DMS79 (cell line): Measurements from ENCODE around the gene ST7.

Experiments
- DNase-seq: peaks from one replicate; lab custom pipeline; 2025; lab: John Stamatoyannopoulos, UW

Gene ST7

DNA sequence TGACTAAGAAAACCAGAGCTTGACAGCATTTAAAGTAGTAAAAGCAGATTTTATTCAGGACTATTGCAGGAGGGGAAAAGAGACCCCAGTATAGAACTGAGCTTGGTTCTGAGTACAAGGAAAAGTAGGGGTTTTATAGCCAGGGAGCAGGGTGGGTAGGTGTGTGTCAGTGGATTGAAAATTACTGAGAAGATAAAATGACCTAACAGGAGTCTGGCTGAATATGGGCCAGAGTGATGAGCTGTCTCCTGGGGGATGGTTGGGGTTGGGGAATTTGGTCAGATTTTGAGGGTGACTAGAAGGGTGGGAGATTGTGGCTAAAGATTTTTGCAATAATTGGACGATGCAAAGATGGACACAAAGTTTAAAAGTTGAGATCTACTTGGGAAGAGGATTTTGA, 114.0 kb downstream of the ST7 start:
- DNase-seq = no peak

GRCh38 chr7:117068511-117069145, 115.3 kb downstream of the ST7 start:
- peak; percentile 98 for DNase-seq

DNA sequence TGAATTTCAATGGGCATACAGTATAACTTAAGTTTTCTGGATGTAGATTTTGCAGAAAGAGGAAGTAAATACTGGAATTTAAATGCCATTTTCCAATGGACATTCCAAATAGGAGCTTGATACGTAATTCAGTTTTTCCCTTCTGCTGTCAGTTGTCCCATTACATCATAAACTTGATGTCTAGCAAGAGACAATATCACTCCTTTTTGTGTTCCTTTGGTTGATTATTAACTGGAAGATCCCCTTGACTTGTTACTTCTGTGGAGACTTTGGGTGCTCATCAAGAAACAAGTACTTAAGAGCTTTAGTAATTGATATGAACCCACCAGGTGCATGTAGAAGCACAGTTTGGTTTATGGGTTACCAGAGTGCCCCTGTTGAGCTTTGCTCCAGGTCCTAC, 116.1 kb downstream of the ST7 start:
- DNase-seq = peak; percentile 95

DNA sequence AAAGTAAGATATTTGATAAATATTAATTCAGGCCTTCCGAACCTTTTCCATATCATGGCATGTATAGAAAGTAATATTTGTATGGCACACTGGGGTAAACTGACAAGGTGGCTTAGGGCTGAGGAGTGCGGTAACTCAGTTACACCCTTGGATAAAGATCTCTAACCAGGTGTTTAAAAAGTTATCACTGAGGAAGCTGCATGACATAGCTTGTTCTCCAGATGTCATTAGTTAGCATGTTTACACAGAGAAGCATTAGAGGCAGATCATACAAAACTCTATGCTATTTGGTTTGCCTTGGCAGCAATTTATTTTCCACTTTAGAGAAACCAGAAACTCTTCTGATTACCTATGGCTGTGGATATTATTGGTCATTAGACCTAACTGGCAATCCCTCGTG, 118.2 kb downstream of the ST7 start:
- DNase-seq = peak; percentile 85

DNA sequence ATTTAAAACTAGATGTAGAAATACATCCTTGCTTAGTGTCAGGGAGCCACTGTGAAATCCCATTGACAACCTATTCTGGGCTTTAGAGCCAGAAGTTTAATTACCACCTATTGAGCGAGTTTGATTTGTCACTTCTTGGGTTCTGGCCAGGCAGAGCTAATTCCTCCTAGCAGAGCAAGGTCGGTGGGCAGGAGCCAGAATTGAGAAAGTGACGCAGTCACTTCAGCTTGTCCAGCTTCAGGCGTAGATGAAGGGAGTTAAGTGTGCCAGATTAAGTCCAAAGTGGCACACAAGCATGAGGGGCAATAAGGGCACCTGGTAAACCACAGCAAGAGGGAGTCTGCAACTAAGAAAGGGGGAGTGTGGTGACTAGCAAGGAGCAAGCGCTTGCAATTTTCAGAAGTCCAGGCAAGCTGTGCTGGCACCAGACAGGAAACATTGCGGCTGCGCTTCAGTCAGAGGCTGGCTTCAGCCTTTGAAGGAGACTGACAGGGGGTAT, 119.4 kb downstream of the ST7 start:
- peak; percentile 99 for DNase-seq

- no peak for DNase-seq
These were observed 121.1 kb downstream of the ST7 start for GRCh38 chr7:117074378-117074777.

GRCh38 chr7:117075934-117076333, 122.6 kb downstream of the ST7 start:
- no peak for DNase-seq

DNA sequence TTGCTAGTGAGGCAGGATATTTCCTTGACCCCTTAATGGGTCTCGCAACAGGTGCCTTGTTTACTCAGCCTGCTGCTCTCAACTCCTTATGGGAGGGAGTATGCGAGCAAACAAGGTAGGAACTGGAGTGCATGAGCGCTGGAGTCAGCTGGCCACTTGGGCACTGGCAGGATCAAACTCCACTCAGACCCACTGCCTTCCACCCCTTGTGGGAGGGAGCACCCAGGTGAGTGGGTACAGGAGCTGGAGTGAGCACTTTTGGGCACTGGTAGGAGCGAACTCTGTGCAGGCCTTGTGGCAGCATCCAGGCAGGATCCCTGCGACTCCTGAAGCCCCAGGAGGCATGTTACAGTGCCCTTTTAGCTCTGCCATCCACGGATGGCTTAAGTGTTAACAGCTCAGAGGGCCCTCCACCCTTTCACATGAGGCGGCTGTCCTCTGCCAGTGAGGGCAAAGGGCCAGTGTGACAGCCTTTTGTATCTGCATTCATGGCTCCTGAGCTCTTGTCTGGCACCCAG, 123.2 kb downstream of the ST7 start:
- no peak for DNase-seq

DNA sequence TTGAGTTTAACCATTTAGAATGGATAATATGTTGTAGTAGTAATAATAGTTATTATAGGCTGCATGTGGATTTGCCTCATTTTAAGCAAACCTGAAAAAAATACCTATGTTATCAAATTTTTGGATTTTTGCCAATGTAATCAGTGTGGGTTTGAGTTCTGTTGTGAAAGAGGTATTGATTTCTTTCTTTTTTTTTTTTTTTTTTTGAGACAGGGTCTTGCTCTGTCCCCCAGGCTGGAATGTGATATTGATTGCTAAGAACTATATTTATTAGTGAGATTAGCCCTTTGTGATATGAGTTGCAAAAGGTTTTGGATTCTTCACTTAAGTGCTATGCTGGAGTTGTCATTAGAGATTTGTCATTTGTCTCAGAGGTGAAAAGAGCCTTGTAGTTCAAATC, 124.4 kb downstream of the ST7 start:
- DNase-seq = no peak

DNA sequence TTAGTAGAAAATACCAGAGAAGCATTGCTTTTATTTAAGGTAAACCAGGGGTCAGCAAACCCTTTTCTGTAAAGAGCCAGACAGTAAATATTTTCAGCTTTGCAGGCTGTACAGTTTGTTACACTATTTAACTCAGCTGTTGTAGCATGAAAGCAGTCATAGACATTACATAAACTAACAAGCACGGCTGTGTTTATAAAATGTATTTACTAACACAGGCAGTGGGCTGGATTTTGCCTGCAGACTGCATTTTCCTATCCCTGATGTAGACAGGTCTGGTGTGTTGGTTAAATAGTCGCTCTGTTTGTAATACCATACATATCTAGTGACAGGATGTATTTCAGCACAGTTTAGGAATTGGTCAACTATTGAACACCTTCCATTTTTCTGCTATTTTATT, 129.3 kb downstream of the ST7 start:
- no peak for DNase-seq

GRCh38 chr7:117083648-117084047, 130.3 kb downstream of the ST7 start:
- DNase-seq = no peak

DNA sequence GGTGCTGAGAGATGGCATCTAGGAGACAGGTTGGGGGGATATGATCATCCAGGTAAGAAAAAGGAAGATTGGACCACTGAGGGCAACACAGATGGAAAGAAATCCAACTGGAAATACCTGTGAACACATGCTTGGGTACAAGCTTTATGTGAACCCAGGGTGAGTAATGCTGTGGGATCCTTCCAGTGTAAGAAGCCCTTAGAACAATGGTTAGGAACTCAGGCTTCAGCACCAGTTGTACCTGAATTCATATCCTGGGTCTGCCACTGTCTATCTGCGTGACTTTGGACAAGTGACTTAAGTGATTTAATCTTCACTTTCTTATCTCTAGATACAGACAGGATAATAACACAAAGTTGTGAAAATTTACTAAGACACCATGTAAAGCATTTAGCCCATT, 131.0 kb downstream of the ST7 start:
- DNase-seq = no peak

DNA sequence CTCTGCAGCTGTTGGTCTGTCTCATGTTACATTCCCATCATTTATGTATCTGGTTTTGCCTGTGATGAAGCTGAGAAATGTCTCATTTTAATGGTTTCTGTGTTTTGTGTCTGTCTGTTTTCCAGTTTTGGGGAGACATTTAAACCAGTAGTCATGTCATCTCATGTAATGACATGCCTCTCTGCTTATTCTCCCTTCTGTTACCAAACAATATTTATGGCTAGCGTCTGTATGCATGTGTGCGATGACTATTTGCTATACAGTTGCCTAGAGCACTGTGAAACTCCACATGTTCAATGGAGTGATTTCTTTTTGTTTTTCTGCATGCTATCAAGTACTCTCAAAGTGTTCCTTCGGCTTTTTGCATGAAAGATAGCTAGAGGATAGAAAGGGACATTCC, 132.0 kb downstream of the ST7 start:
- no peak for DNase-seq

DNA sequence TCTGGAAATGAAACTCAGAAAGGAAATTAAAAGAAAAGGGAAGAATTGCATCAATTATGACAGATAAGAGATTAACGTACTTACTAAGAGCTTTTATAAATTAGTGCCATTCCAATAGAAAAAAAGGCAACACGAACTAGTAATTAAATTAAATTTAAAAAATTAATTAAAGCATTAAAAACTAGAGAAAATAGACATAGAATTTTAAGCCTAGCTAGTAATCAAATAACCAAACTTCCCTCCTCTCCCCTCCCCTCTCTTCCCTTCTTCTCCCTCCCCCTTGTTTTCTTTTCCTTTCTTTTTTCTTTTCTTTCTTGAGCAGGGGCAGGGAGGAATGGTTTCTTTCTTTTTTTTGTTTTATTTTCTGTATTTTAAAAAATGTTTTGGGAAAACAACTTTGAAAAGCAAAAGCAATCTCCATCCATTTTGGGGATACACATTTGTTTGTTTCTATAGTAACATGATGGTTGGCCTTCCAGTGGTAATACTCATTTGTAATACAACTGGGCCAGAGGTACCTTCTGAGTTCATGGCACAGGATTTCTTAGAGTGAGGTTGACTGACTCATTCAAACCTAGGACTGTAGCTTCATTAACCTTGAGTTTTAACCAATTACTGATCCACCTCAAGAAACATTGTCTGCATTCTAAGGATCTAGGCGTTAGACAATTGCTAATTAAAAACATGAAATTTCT, 132.6 kb downstream of the ST7 start:
- no peak for DNase-seq

GRCh38 chr7:117086788-117087187, 133.5 kb downstream of the ST7 start:
- no peak for DNase-seq

GRCh38 chr7:117087639-117088396, 134.5 kb downstream of the ST7 start:
- no peak for DNase-seq

DNA sequence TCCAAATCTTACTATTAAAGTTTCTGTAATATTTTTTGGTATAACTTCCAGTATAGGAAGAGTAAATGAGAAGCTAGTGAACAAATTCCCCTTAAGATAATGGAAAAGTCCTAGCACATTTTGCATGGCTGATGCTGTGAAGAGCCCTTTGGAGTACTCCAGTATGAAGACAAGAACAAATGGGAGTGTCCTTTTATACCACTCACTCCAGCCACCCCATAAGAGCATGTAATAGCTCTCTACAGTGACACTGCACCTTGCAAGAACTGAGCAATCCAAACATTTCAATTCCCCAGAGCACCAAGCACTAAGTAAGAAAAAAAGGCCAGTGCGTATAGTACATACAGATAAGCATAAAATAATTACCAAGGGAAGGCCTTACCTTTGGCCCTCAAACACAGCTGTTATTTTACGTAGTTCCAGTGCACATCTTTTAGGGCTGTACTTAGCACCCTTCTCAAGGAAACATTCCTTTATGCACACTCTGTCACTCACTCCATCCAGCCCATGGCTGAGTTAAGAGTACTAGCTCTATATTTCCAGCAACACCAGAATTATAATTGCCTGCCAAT, 135.4 kb downstream of the ST7 start:
- DNase-seq = peak; percentile 95

DNA sequence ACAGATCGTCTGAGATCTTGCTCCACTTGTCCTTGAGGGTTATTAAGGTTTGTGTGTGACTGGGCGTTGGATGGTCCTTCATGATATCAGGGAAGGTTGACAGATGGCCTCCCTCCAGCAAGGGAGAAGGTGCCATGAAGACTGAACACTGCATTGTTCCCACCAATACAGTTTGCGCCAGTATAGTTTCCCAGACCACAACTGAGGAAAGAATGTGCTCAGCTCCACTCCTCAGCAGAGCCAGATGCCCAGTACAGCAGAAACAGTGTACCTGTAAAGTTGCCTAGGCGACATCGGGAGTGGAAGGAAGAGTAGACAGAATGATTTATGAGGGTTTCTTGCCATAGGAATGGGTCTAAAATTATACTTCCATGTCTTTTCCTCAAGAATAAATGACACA, 137.5 kb downstream of the ST7 start:
- DNase-seq = peak; percentile 58

GRCh38 chr7:117091721-117092120, 138.4 kb downstream of the ST7 start:
- DNase-seq = no peak

- DNase-seq = no peak
These were observed 139.5 kb downstream of the ST7 start for GRCh38 chr7:117092785-117093184.

DNA sequence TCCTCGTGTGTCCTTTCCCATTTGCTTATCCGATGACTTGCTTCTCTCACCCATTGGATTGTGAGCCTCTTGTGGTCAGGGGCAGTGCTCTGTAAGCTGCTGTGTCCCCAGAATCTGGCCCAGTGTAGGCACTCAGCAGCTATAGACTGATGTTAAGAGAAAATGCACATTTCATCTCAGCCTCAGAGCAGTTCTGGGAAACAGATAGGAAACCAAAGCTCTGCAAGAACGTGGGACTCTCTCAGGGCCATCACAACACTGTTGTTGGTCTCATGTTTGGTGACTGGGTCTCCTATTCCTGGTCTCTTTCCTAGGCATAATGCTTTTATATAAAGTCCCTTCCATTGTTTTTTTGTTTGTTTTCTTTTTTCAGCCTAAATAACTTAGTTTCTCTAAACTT, 141.2 kb downstream of the ST7 start:
- DNase-seq = no peak

GRCh38 chr7:117095055-117095454, 141.8 kb downstream of the ST7 start:
- DNase-seq = no peak

DNA sequence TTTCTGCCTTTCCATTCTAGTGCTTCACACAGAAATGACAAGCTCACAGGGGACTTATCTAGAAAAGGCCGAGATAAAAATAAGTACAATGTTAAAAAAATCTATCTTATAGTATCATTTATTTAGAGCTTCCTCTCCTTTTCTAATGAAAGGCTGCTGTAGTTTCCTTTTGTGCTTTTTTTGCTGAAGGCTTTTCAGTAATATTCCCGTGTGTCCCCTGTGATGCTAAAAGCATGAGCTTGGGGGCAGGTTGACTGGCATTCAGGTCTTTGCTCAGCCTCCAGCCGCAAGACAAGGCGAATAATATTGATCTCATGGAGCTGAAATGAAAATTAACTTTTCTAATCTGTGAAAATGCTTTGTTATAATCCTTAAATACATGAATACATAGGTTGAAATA, 143.0 kb downstream of the ST7 start:
- DNase-seq = no peak
